Loucy (cell line): Measurements from ENCODE around the gene CRYBG2.

Source experiments
- H2AFZ ChIP-seq: fragments of 200-600 bp; sonication (generic); 2 replicates; pipeline ENCODE4 v1.6.0; 2016; ENCODE audit warnings: antibody characterized with exemption, mild to moderate bottlenecking, low read length, moderate library complexity
- H3F3A ChIP-seq: fragments of 200-600 bp; 2 replicates; pipeline ENCODE4 v1.6.0; 2016; ENCODE audit warnings: antibody characterized with exemption, low read depth, mild to moderate bottlenecking
- H3K27me3 ChIP-seq: fragments of 200-600 bp; sonication (generic); 2 replicates; pipeline ENCODE4 v1.6.1; 2014; ENCODE audit warnings: low read length, mild to moderate bottlenecking; ENCODE audit not compliant: insufficient read depth, poor library complexity, severe bottlenecking
- H3K36me3 ChIP-seq: fragments of 200-600 bp; sonication (generic); 2 replicates; pipeline ENCODE4 v1.6.1; 2016; ENCODE audit warnings: low read length; ENCODE audit not compliant: insufficient read depth
- H3K4me1 ChIP-seq: fragments of 200-600 bp; sonication (generic); 2 replicates; pipeline ENCODE4 v1.5.1; 2014; ENCODE audit warnings: low read length, mild to moderate bottlenecking; ENCODE audit not compliant: insufficient read depth, poor library complexity, severe bottlenecking
- H3K4me2 ChIP-seq: fragments of 200-600 bp; sonication (generic); 2 replicates; pipeline ENCODE4 v1.6.0; 2014; ENCODE audit warnings: antibody characterized with exemption, low read length, low read depth, mild to moderate bottlenecking; ENCODE audit not compliant: poor library complexity, severe bottlenecking
- H3K4me3 ChIP-seq: fragments of 200-600 bp; sonication (generic); 2 replicates; pipeline ENCODE4 v1.5.1; 2014; ENCODE audit warnings: low read length, mild to moderate bottlenecking, mixed read lengths; ENCODE audit not compliant: poor library complexity, severe bottlenecking
- H3K79me2 ChIP-seq: fragments of 200-600 bp; sonication (generic); 2 replicates; pipeline ENCODE4 v1.6.1; 2014; ENCODE audit warnings: low read length; ENCODE audit not compliant: insufficient read depth
- H3K9ac ChIP-seq: fragments of 200-600 bp; sonication (generic); 2 replicates; pipeline ENCODE4 v1.6.0; 2014; ENCODE audit warnings: mild to moderate bottlenecking, low read depth, low read length, moderate library complexity; ENCODE audit not compliant: poor library complexity, severe bottlenecking
- H3K9me2 ChIP-seq: fragments of 200-600 bp; sonication (generic); replicated peaks from 2 replicates; pipeline ENCODE4 v1.6.1; 2016; ENCODE audit warnings: low read depth, low read length, mixed read lengths
- H3K9me3 ChIP-seq: fragments of 200-600 bp; sonication (generic); 2 replicates; pipeline ENCODE4 v1.6.1; 2014; ENCODE audit warnings: mild to moderate bottlenecking, antibody characterized with exemption, low read length, low read depth; ENCODE audit not compliant: insufficient read depth
- H4K20me1 ChIP-seq: fragments of 200-600 bp; sonication (generic); 2 replicates; pipeline ENCODE4 v1.6.0; 2014; ENCODE audit warnings: antibody characterized with exemption, low read length, mild to moderate bottlenecking; ENCODE audit not compliant: insufficient read depth, poor library complexity, severe bottlenecking
- CTCF ChIP-seq: fragments of 200-600 bp; sonication (generic); conservative IDR thresholded peaks from 2 replicates; pipeline ENCODE4 v1.5.1; 2014; ENCODE audit warnings: mild to moderate bottlenecking, antibody characterized with exemption, low read length
- EZH2phosphoT487 ChIP-seq: fragments of 200-600 bp; IDR thresholded peaks from 2 replicates; pipeline ENCODE4 v1.6.1; 2018; ENCODE audit warnings: antibody characterized with exemption, mild to moderate bottlenecking, moderate library complexity, borderline replicate concordance

The CRYBG2 gene

GRCh38 chr1:26350343-26350700 is 3.6 kb downstream of the CRYBG2 start:
- no peak overlapping the region for H3K9ac ChIP-seq
- H3K4me2 ChIP-seq = no peak overlapping the region

GRCh38 chr1:26349877-26350244 is 4.1 kb downstream of the CRYBG2 start:
- H3K9me2 ChIP-seq = no peaks in the 10 kb centered on the region
- TF ChIP-seq EZH2phosphoT487 = no peak
- TF ChIP-seq CTCF = no peak
- no peak overlapping the region for H3K9ac ChIP-seq
- H3F3A ChIP-seq = no peaks in the 10 kb centered on the region
- no peaks in the 10 kb centered on the region for H4K20me1 ChIP-seq
- H3K27me3 ChIP-seq = no peaks in the 10 kb centered on the region
- no peaks in the 10 kb centered on the region for H3K36me3 ChIP-seq
- no peak overlapping the region for H3K4me2 ChIP-seq
- H3K4me3 ChIP-seq = no peak overlapping the region
- H3K79me2 ChIP-seq = no peaks in the 10 kb centered on the region
- H3K9me3 ChIP-seq = no peaks in the 10 kb centered on the region
- H3K4me1 ChIP-seq = peaks cover 4% of the 10 kb centered on the region
- H2AFZ ChIP-seq = no peak overlapping the region

More at GRCh38 chr1:26350343-26350700, 3.6 kb downstream of the CRYBG2 start:
- Histone ChIP-seq H3K9me2 (no peaks in the 10 kb centered on the region), H3K4me1 (peaks cover 4% of the 10 kb centered on the region), H3F3A (no peaks in the 10 kb centered on the region), H2AFZ (no peak overlapping the region), H4K20me1 (no peaks in the 10 kb centered on the region), H3K27me3 (no peaks in the 10 kb centered on the region), H3K79me2 (no peaks in the 10 kb centered on the region), H3K9me3 (no peaks in the 10 kb centered on the region), H3K4me3 (no peak overlapping the region), H3K36me3 (no peaks in the 10 kb centered on the region)
- TF ChIP-seq EZH2phosphoT487 = no peak
- TF ChIP-seq CTCF = no peak

GRCh38 chr1:26349188-26349876 is 4.6 kb downstream of the CRYBG2 start:
- Histone ChIP-seq H3K9me3 (no peaks in the 10 kb centered on the region), H3K4me1 (peaks cover 4% of the 10 kb centered on the region), H3K36me3 (no peaks in the 10 kb centered on the region), H3K27me3 (no peaks in the 10 kb centered on the region), H4K20me1 (no peaks in the 10 kb centered on the region), H3K9ac (no peak overlapping the region), H3K4me2 (no peak overlapping the region), H2AFZ (no peak overlapping the region), H3K4me3 (no peak overlapping the region), H3F3A (no peaks in the 10 kb centered on the region), H3K79me2 (no peaks in the 10 kb centered on the region), H3K9me2 (no peaks in the 10 kb centered on the region)
- TF ChIP-seq EZH2phosphoT487 (no peak), CTCF (no peak)
